Smooth muscle cell (in vitro differentiated cells): Measurements from ENCODE around the gene XYLT1. TPM values are rescaled to one million over a fixed set of nuclear protein-coding genes. Genes with fewer than 3 reads are reported as not detected.

Source experiments
- DNase-seq: peaks from one replicate; lab custom pipeline; 2025; ENCODE audit not compliant: unreplicated experiment; lab: John Stamatoyannopoulos, UW
- H2AFZ ChIP-seq: fragments of 200-600 bp; sonication (generic); 2 replicates; pipeline ENCODE4 v1.6.0; 2016; ENCODE audit warnings: antibody characterized with exemption, low read depth, mild to moderate bottlenecking
- H3F3A ChIP-seq: fragments of 200-600 bp; sonication (generic); 2 replicates; pipeline ENCODE4 v1.6.0; 2017; ENCODE audit warnings: antibody characterized with exemption, low read depth
- H3K27ac ChIP-seq: fragments of 200-600 bp; sonication (generic); 2 replicates; pipeline ENCODE4 v1.5.1; 2016; ENCODE audit warnings: low read depth, mild to moderate bottlenecking
- H3K27me3 ChIP-seq: fragments of 200-600 bp; sonication (generic); 2 replicates; pipeline ENCODE4 v1.6.1; 2016; ENCODE audit warnings: low read depth, mild to moderate bottlenecking
- H3K36me3 ChIP-seq: fragments of 200-600 bp; sonication (generic); 2 replicates; pipeline ENCODE4 v1.5.1; 2016; ENCODE audit warnings: low read depth
- H3K4me1 ChIP-seq: fragments of 200-600 bp; sonication (generic); 2 replicates; pipeline ENCODE4 v1.5.1; 2016; ENCODE audit warnings: low read depth
- H3K4me2 ChIP-seq: fragments of 200-600 bp; sonication (generic); 2 replicates; pipeline ENCODE4 v1.6.0; 2016; ENCODE audit warnings: mild to moderate bottlenecking
- H3K4me3 ChIP-seq: fragments of 200-600 bp; sonication (generic); 2 replicates; pipeline ENCODE4 v1.5.1; 2016; ENCODE audit warnings: mild to moderate bottlenecking
- H3K79me2 ChIP-seq: fragments of 200-600 bp; sonication (generic); 2 replicates; pipeline ENCODE4 v1.6.0; 2016; ENCODE audit warnings: low read depth, mild to moderate bottlenecking
- H3K9ac ChIP-seq: fragments of 200-600 bp; sonication (generic); 2 replicates; pipeline ENCODE4 v1.6.0; 2016; ENCODE audit warnings: low read depth
- H3K9me3 ChIP-seq: fragments of 200-600 bp; sonication (generic); replicated peaks from 2 replicates; pipeline ENCODE4 v1.5.1; 2016; ENCODE audit warnings: low read depth
- H4K20me1 ChIP-seq: fragments of 200-600 bp; sonication (generic); 2 replicates; pipeline ENCODE4 v1.6.0; 2016; ENCODE audit warnings: low read depth
- CTCF ChIP-seq: fragments of 200-600 bp; sonication (generic); IDR thresholded peaks from 2 replicates; pipeline ENCODE4 v1.5.1; 2017; ENCODE audit warnings: borderline replicate concordance, mild to moderate bottlenecking, antibody characterized with exemption; ENCODE audit not compliant: insufficient read depth, poor library complexity, severe bottlenecking
- WGBS: methylation state at CpG from one replicate; pipeline ENCODE4 v1.1.7; 2016; ENCODE audit warnings: low lambda C conversion rate; 5-methylcytosine and 5-hydroxymethylcytosine counted together
- polyA plus RNA-seq: library from polyadenylated mRNA; unstranded; fragments of >200 nt; fragmentation: Nextera tagmentation; extraction: Ambion mirVana; gene quantifications from 2 replicates; pipeline ENCODE4 v1.2.1, GENCODE V29; 2016
- total RNA-seq: library from RNA; depleted of rRNA; stranded (reverse); fragments of >200 nt; gene quantifications from 2 replicates; pipeline ENCODE4 v1.2.3, GENCODE V29; 2014

Gene XYLT1
- total and polyA plus RNA-seq, 2 experiments from 2014 or later: 9.5 to 19.9 TPM

DNA sequence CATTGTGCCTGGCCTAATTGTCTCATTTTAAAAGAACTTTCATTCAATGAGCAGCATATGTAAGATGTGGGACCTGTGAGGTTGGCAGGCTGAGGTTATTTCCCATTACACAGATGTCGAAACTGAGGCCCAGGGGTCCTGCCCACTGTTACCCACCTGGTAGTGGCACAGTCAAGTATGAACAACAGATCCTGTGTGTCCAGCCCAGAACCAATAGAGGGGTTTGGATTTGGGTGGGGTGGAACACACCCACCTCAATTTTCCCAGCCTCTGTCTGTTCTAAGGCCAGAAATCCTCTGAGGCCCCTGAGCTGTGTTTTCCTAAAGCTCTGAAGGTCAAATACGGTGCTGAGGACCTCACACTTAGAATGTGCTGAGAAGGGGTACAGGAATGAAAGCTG, 179.5 kb downstream of the XYLT1 start:
- no peaks in the 10 kb centered on the region for H3F3A ChIP-seq
- TF ChIP-seq CTCF: no peak
- no peak overlapping the region for H2AFZ ChIP-seq
- H4K20me1 ChIP-seq: peaks cover 73% of the 10 kb centered on the region
- no peak overlapping the region for H3K4me2 ChIP-seq
- DNase-seq: no peak
- H3K27ac ChIP-seq: no peak overlapping the region
- no peak overlapping the region for H3K9ac ChIP-seq
- H3K36me3 ChIP-seq: no peaks in the 10 kb centered on the region
- 88% methylated on average over 2 of the region's 2 CpGs for WGBS
- peaks cover 4% of the 10 kb centered on the region for H3K4me1 ChIP-seq
- H3K79me2 ChIP-seq: no peaks in the 10 kb centered on the region
- no peaks in the 10 kb centered on the region for H3K27me3 ChIP-seq
- H3K9me3 ChIP-seq: no peaks in the 10 kb centered on the region
- H3K4me3 ChIP-seq: no peak overlapping the region

DNA sequence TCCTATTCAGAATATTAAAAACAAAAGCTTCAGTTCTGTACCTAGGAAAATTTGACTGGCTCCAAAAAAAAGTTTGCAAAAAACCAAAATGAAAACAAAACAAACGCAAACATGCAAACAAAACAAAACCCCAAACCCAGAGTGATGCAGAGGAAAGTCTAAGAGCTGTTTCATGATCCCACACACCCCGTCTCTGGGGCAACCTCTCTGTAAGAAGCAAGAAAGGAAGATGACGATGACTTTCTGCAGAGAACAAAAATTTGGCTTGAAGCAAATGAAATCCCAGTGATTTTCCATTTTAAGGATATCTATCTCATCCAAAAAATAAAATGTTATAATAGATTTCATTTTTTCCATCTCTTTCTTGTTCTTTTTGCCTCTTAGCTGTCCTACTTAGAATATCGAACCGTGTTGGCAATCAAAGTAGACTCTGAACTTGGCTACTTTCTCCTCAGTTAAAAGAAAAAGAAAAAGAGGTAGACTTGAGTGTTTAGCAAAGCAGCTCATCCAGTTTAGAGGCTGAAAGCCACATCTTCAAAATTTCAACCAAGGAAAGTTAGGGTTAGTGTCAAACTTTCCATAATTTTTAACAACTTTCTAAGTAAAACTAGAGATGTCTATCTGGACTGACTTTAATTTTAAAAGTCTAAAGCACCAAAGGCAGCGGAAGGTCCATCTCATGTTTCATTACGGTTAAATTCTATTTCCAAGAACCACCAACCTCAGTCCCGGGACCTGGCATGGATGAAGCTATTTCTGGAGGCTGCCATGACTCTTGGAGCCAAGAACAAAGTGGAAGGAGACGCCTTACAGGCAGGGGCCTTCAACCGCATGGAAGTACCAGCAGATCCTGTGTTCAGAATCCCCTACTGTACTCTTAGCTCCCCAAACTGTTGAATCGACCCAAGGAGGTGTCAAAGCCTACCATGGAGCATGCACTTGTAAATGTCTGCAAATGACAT, 180.8 kb downstream of the XYLT1 start:
- H4K20me1 ChIP-seq: peaks cover 72% of the 10 kb centered on the region
- no peaks in the 10 kb centered on the region for H3K79me2 ChIP-seq

DNA sequence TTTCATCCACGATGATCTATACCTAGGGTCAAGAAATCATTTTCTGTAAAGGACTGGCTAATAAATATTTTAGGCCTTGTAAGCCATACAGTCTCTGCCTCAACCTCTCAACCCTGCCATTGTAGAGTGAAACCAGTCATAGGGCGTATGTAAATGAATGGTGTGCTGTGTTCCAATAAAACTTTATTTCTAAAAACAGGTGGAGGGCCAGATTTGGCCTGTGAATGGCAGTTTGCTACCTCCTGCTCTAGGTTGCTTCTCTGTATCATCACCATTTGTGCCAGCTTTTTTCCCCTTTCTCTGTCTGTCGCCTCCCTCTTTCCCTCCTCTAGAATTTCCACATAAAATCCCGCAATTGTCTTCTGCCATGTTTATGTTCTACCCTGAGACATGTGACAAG, 181.7 kb downstream of the XYLT1 start:
- Histone ChIP-seq H3K4me3 (no peak overlapping the region), H4K20me1 (peaks cover 76% of the 10 kb centered on the region), H3K4me2 (no peak overlapping the region), H3K27me3 (no peaks in the 10 kb centered on the region), H3K9me3 (no peaks in the 10 kb centered on the region), H3F3A (no peaks in the 10 kb centered on the region), H3K9ac (no peak overlapping the region), H3K4me1 (peaks cover 4% of the 10 kb centered on the region), H3K79me2 (no peaks in the 10 kb centered on the region), H3K27ac (no peak overlapping the region), H2AFZ (no peak overlapping the region), H3K36me3 (no peaks in the 10 kb centered on the region)
- no peak for TF ChIP-seq CTCF
- DNase-seq: no peak
- WGBS: 86% methylated on average over 4 of the region's 4 CpGs

More for the DNA sequence above, 180.8 kb downstream of the XYLT1 start:
- WGBS: 96% methylated on average over 11 of the region's 11 CpGs
- H3K9ac ChIP-seq: no peak overlapping the region
- DNase-seq: no peak
- no peak overlapping the region for H3K4me3 ChIP-seq
- H3K4me1 ChIP-seq: peaks cover 4% of the 10 kb centered on the region
- H3F3A ChIP-seq: no peaks in the 10 kb centered on the region
- H3K27ac ChIP-seq: no peak overlapping the region
- no peaks in the 10 kb centered on the region for H3K36me3 ChIP-seq
- no peak for TF ChIP-seq CTCF
- H2AFZ ChIP-seq: no peak overlapping the region
- H3K27me3 ChIP-seq: no peaks in the 10 kb centered on the region
- H3K4me2 ChIP-seq: no peak overlapping the region
- H3K9me3 ChIP-seq: no peaks in the 10 kb centered on the region
